Neural cell (in vitro differentiated cells): Measurements from ENCODE around the gene PHLDB1.

Source experiments
- EZH2 ChIP-seq: fragments of 200-600, 300-800 bp; shearing (Covaris generic), sonication (generic); IDR thresholded peaks from 2 replicates; pipeline ENCODE4 v1.6.1; 2014; ENCODE audit warnings: antibody characterized with exemption, low read length, borderline replicate concordance, mild to moderate bottlenecking; ENCODE audit not compliant: insufficient read depth, poor library complexity, severe bottlenecking
- MXI1 ChIP-seq: fragments of 450-650 bp; conservative IDR thresholded peaks from 2 replicates; pipeline ENCODE4 v1.6.1; 2014; ENCODE audit warnings: antibody characterized with exemption, mild to moderate bottlenecking; ENCODE audit not compliant: poor library complexity, severe bottlenecking
- RAD21 ChIP-seq: fragments of 450-650 bp; conservative IDR thresholded peaks from 2 replicates; pipeline ENCODE4 v1.6.1; 2014; ENCODE audit warnings: antibody characterized with exemption, mild to moderate bottlenecking, moderate library complexity
- TF ChIP-seq, protein P1 (sequence below): IDR thresholded peaks from 2 replicates; pipeline ENCODE4 v1.6.1; 2012; ENCODE audit warnings: borderline replicate concordance
- TF ChIP-seq, protein P2 (sequence below): fragments of 450-650 bp; IDR thresholded peaks from 2 replicates; pipeline ENCODE4 v1.5.1; 2014; ENCODE audit warnings: antibody characterized with exemption, mild to moderate bottlenecking, moderate library complexity; ENCODE audit not compliant: poor library complexity, severe bottlenecking

- TF ChIP-seq, protein P1, sequence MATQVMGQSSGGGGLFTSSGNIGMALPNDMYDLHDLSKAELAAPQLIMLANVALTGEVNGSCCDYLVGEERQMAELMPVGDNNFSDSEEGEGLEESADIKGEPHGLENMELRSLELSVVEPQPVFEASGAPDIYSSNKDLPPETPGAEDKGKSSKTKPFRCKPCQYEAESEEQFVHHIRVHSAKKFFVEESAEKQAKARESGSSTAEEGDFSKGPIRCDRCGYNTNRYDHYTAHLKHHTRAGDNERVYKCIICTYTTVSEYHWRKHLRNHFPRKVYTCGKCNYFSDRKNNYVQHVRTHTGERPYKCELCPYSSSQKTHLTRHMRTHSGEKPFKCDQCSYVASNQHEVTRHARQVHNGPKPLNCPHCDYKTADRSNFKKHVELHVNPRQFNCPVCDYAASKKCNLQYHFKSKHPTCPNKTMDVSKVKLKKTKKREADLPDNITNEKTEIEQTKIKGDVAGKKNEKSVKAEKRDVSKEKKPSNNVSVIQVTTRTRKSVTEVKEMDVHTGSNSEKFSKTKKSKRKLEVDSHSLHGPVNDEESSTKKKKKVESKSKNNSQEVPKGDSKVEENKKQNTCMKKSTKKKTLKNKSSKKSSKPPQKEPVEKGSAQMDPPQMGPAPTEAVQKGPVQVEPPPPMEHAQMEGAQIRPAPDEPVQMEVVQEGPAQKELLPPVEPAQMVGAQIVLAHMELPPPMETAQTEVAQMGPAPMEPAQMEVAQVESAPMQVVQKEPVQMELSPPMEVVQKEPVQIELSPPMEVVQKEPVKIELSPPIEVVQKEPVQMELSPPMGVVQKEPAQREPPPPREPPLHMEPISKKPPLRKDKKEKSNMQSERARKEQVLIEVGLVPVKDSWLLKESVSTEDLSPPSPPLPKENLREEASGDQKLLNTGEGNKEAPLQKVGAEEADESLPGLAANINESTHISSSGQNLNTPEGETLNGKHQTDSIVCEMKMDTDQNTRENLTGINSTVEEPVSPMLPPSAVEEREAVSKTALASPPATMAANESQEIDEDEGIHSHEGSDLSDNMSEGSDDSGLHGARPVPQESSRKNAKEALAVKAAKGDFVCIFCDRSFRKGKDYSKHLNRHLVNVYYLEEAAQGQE: no peak
- TF ChIP-seq, protein P2, sequence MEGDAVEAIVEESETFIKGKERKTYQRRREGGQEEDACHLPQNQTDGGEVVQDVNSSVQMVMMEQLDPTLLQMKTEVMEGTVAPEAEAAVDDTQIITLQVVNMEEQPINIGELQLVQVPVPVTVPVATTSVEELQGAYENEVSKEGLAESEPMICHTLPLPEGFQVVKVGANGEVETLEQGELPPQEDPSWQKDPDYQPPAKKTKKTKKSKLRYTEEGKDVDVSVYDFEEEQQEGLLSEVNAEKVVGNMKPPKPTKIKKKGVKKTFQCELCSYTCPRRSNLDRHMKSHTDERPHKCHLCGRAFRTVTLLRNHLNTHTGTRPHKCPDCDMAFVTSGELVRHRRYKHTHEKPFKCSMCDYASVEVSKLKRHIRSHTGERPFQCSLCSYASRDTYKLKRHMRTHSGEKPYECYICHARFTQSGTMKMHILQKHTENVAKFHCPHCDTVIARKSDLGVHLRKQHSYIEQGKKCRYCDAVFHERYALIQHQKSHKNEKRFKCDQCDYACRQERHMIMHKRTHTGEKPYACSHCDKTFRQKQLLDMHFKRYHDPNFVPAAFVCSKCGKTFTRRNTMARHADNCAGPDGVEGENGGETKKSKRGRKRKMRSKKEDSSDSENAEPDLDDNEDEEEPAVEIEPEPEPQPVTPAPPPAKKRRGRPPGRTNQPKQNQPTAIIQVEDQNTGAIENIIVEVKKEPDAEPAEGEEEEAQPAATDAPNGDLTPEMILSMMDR: no peak
- no peak for TF ChIP-seq MXI1
- no peak for TF ChIP-seq RAD21
- no peak for TF ChIP-seq EZH2
Measured at GRCh38 chr11:118618115-118618990, 10.9 kb downstream of the PHLDB1 start.
